Measurements from ENCODE around the gene KLB. TPM values are rescaled to one million over a fixed set of nuclear protein-coding genes. Genes with fewer than 3 reads are reported as not detected.
A peak's percentile ranks its signal among the peaks of the same experiment; 100 is the strongest.
"Not testable (repeated sequence)": the region's sequence is repeated elsewhere in the genome, so short reads cannot be mapped to it uniquely, and the experiment has no call there.

The KLB gene
- 1 to 10 TPM in 2 of 8 experiments, under 1 TPM in 6; 0.54 to 3.7 (median 0.80) TPM for total RNA-seq

GRCh38 chr4:39406763-39407583, at the start of gene KLB:
KLB (plus strand) TSS chr4:39406930; CDS start chr4:39406950, 20 bp downstream.
- peak within 1 kb of the TSS in 4 of 5 donors; percentile 3 to 18 (median 12) for H3K4me3 ChIP-seq
- H3K27ac ChIP-seq: no peak within 1 kb of the TSS
- in situ Hi-C loops (cut with MboI; ENCODE audit: low pct_unique_long_range_greater_than_20kb in 2 of 9, low sequenced_read_pairs in 9 of 9, unreplicated experiment in 9 of 9): no loop called here
- peak in 7 of 8 experiments; percentile 34 to 97 (median 88) for ATAC-seq (replicated peaks in 6 of 8)
- H3K4me1 ChIP-seq (replicated peaks in 1 of 2): peaks cover 3 to 6% of the 10 kb centered on the region in 2 donors
- WGBS, 10 experiments: 7 to 27% (median 18%) methylated on average over 3 to 12 of the region's 12 CpGs

- in situ Hi-C loops (cut with MboI; ENCODE audit: low pct_unique_long_range_greater_than_20kb in 2 of 9, low sequenced_read_pairs in 9 of 9, unreplicated experiment in 9 of 9): no loop called here
- WGBS, 10 experiments: 82 to 100% (median 100%) methylated on average over 1 of the region's 1 CpG; no CpG with 5 or more reads in 2 of the 10 experiments
- no peak overlapping the region for H3K27ac ChIP-seq
- ATAC-seq (replicated peaks in 6 of 8): no peak
- peaks cover 4 to 11% of the 10 kb centered on the region in 2 donors for H3K4me1 ChIP-seq (replicated peaks in 1 of 2)
- no peak overlapping the region for H3K4me3 ChIP-seq
These were observed 49.7 kb upstream of the KLB start for GRCh38 chr4:39357002-39357401.

GRCh38 chr4:39360611-39361010, 46.1 kb upstream of the KLB start:
- 92 to 100% (median 100%) methylated on average over 1 to 4 of the region's 4 CpGs for WGBS, 10 experiments
- H3K27ac ChIP-seq; H3K4me3 ChIP-seq; ATAC-seq (replicated peaks in 6 of 8); in situ Hi-C loops (cut with MboI; ENCODE audit: low pct_unique_long_range_greater_than_20kb in 2 of 9, low sequenced_read_pairs in 9 of 9, unreplicated experiment in 9 of 9): not testable (repeated sequence)
- peaks cover 8 to 10% of the 10 kb centered on the region in 2 donors for H3K4me1 ChIP-seq (replicated peaks in 1 of 2)

- ATAC-seq (replicated peaks in 6 of 8): no peak
- in situ Hi-C loops (cut with MboI; ENCODE audit: low pct_unique_long_range_greater_than_20kb in 2 of 9, low sequenced_read_pairs in 9 of 9, unreplicated experiment in 9 of 9): no loop called here
- H3K4me3 ChIP-seq: no peak overlapping the region
- 43 to 100% (median 85%) methylated on average over 2 to 3 of the region's 3 CpGs for WGBS, 10 experiments
- no peak overlapping the region for H3K27ac ChIP-seq
- peaks cover 10 to 11% of the 10 kb centered on the region in 2 donors for H3K4me1 ChIP-seq (replicated peaks in 1 of 2)
These were observed 43.9 kb upstream of the KLB start for GRCh38 chr4:39362827-39363226.

GRCh38 chr4:39363773-39364393, 42.8 kb upstream of the KLB start:
- no peak overlapping the region for H3K4me3 ChIP-seq
- no peak for ATAC-seq (replicated peaks in 6 of 8)
- no peak overlapping the region for H3K27ac ChIP-seq
- H3K4me1 ChIP-seq (replicated peaks in 1 of 2): peaks cover 10 to 11% of the 10 kb centered on the region in 2 donors
- in situ Hi-C loops (cut with MboI; ENCODE audit: low pct_unique_long_range_greater_than_20kb in 2 of 9, low sequenced_read_pairs in 9 of 9, unreplicated experiment in 9 of 9): no loop called here
- 40 to 100% (median 90%) methylated on average over 1 to 3 of the region's 4 CpGs; no CpG with 5 or more reads in 2 of the 10 experiments for WGBS, 10 experiments

GRCh38 chr4:39365360-39365759, 41.4 kb upstream of the KLB start:
- Histone ChIP-seq H3K27ac (no peak overlapping the region), H3K4me1 (replicated peaks in 1 of 2) (peaks cover 10 to 11% of the 10 kb centered on the region in 2 donors), H3K4me3 (peak overlapping the region; percentile 63 to 99 (median 95))
- no peak for ATAC-seq (replicated peaks in 6 of 8)
- 0 to 25% (median 9%) methylated on average over 2 to 7 of the region's 7 CpGs for WGBS, 10 experiments
- in situ Hi-C loops (cut with MboI; ENCODE audit: low pct_unique_long_range_greater_than_20kb in 2 of 9, low sequenced_read_pairs in 9 of 9, unreplicated experiment in 9 of 9): no loop called here

GRCh38 chr4:39365830-39366771, 40.6 kb upstream of the KLB start, which contains the start of gene RFC1:
RFC1 (minus strand) TSS chr4:39366362; CDS start chr4:39366241, 121 bp downstream.
- H3K4me1 ChIP-seq (replicated peaks in 1 of 2): peaks cover 10 to 11% of the 10 kb centered on the region in 2 donors
- H3K4me3 ChIP-seq: peak within 1 kb of the TSS; percentile 63 to 99 (median 95)
- H3K27ac ChIP-seq: peak within 1 kb of the TSS; percentile 40 to 81
- WGBS, 10 experiments: 0 to 59% (median 0%) methylated on average over 3 to 13 of the region's 60 CpGs; no CpG with 5 or more reads in 3 of the 10 experiments
- ATAC-seq (replicated peaks in 6 of 8): peak; percentile 92 to 98 (median 95)
- in situ Hi-C loops (cut with MboI; ENCODE audit: low pct_unique_long_range_greater_than_20kb in 2 of 9, low sequenced_read_pairs in 9 of 9, unreplicated experiment in 9 of 9): no loop called here

GRCh38 chr4:39367166-39367565, 39.6 kb upstream of the KLB start:
- WGBS, 10 experiments: 62 to 100% (median 81%) methylated on average over 1 to 6 of the region's 6 CpGs; no CpG with 5 or more reads in 1 of the 10 experiments
- Histone ChIP-seq H3K4me1 (replicated peaks in 1 of 2) (peaks cover 10 to 11% of the 10 kb centered on the region in 2 donors), H3K4me3 (no peak overlapping the region), H3K27ac (no peak overlapping the region)
- no peak for ATAC-seq (replicated peaks in 6 of 8)
- in situ Hi-C loops (cut with MboI; ENCODE audit: low pct_unique_long_range_greater_than_20kb in 2 of 9, low sequenced_read_pairs in 9 of 9, unreplicated experiment in 9 of 9): no loop called here

GRCh38 chr4:39369301-39369700, 37.4 kb upstream of the KLB start:
- Histone ChIP-seq H3K4me1 (replicated peaks in 1 of 2) (peaks cover 10 to 11% of the 10 kb centered on the region in 2 donors), H3K27ac (no peak overlapping the region), H3K4me3 (no peak overlapping the region)
- ATAC-seq (replicated peaks in 6 of 8): no peak
- WGBS, 10 experiments: 38 to 88% (median 54%) methylated on average over 2 to 4 of the region's 4 CpGs; no CpG with 5 or more reads in 2 of the 10 experiments
- in situ Hi-C loops (cut with MboI; ENCODE audit: low pct_unique_long_range_greater_than_20kb in 2 of 9, low sequenced_read_pairs in 9 of 9, unreplicated experiment in 9 of 9): no loop called here

GRCh38 chr4:39371209-39371608, 35.5 kb upstream of the KLB start:
- in situ Hi-C loops (cut with MboI; ENCODE audit: low pct_unique_long_range_greater_than_20kb in 2 of 9, low sequenced_read_pairs in 9 of 9, unreplicated experiment in 9 of 9); H3K27ac ChIP-seq; ATAC-seq (replicated peaks in 6 of 8); H3K4me1 ChIP-seq (replicated peaks in 1 of 2); H3K4me3 ChIP-seq: not testable (repeated sequence)
- 16 to 100% (median 67%) methylated on average over 2 to 3 of the region's 6 CpGs; no CpG with 5 or more reads in 6 of the 10 experiments for WGBS, 10 experiments

- in situ Hi-C loops (cut with MboI; ENCODE audit: low pct_unique_long_range_greater_than_20kb in 2 of 9, low sequenced_read_pairs in 9 of 9, unreplicated experiment in 9 of 9): no loop called here
- Histone ChIP-seq H3K4me1 (replicated peaks in 1 of 2) (no peaks in the 10 kb centered on the region), H3K4me3 (no peak overlapping the region), H3K27ac (no peak overlapping the region)
- no peak for ATAC-seq (replicated peaks in 6 of 8)
- WGBS, 10 experiments: 47 to 92% (median 88%) methylated on average over 1 to 4 of the region's 4 CpGs; no CpG with 5 or more reads in 2 of the 10 experiments
These were observed 31.3 kb upstream of the KLB start for GRCh38 chr4:39375478-39375877.

GRCh38 chr4:39383690-39384089, 23.0 kb upstream of the KLB start:
- no peak overlapping the region for H3K27ac ChIP-seq
- in situ Hi-C loops (cut with MboI; ENCODE audit: low pct_unique_long_range_greater_than_20kb in 2 of 9, low sequenced_read_pairs in 9 of 9, unreplicated experiment in 9 of 9): no loop called here
- ATAC-seq (replicated peaks in 6 of 8): no peak
- no peaks in the 10 kb centered on the region for H3K4me1 ChIP-seq (replicated peaks in 1 of 2)
- no peak overlapping the region for H3K4me3 ChIP-seq
- 60 to 100% (median 100%) methylated on average over 1 of the region's 1 CpG; no CpG with 5 or more reads in 7 of the 10 experiments for WGBS, 10 experiments
